ENCODE measurements around the gene FAM131C. TPM values are rescaled to one million over a fixed set of nuclear protein-coding genes. Genes with fewer than 3 reads are reported as not detected.

FAM131C gene
- polyA plus RNA-seq, 1 donor (not counting 4 experiments of a cell fraction or from before 2014, with no cell fraction given), result 0.31 TPM

- H2AFZ ChIP-seq (ENCODE audit: control insufficient read depth, low read length), result no peak overlapping the region
- FAIRE-seq (no peak), DNase-seq (ENCODE audit: low read depth, low spot score) (no peak)
- no peak overlapping the region for H3K27ac ChIP-seq (ENCODE audit: control insufficient read depth, insufficient read depth, low read length)
- H3K79me2 ChIP-seq (ENCODE audit: control insufficient read depth, insufficient read depth, low read length), result no peaks in the 10 kb centered on the region
- dilution Hi-C loops (cut with MboI; ENCODE audit: extremely low pct_ligation_motif_present, low sequenced_read_pairs), result no loop called here
- H3K27me3 ChIP-seq (ENCODE audit: control insufficient read depth, extremely low read depth, insufficient read depth, low read length), result no peaks in the 10 kb centered on the region
- no peaks in the 10 kb centered on the region for H3K9me1 ChIP-seq (ENCODE audit: control insufficient read depth, extremely low read depth, insufficient read depth, low read length)
- peaks cover 2% of the 10 kb centered on the region for H3K4me1 ChIP-seq (ENCODE audit: control insufficient read depth, extremely low read depth, insufficient read depth, low read length)
- H4K20me1 ChIP-seq (ENCODE audit: control insufficient read depth, extremely low read depth, insufficient read depth, low read length), result peaks cover 5% of the 10 kb centered on the region
- H3K9me3 ChIP-seq (ENCODE audit: control insufficient read depth, low read depth, low read length), result no peaks in the 10 kb centered on the region
- no peaks in the 10 kb centered on the region for H3K36me3 ChIP-seq (ENCODE audit: control insufficient read depth in 2 of 2, extremely low read depth in 1 of 2, insufficient read depth in 2 of 2, low read length in 2 of 2)
- H3K4me2 ChIP-seq (ENCODE audit: control insufficient read depth, extremely low read depth, insufficient read depth, low read depth, low read length), result no peak overlapping the region
- no peak for TF ChIP-seq EZH2 (IDR thresholded peaks at IDR 0.05; ENCODE audit: low read length)
- no peak overlapping the region for H3K9ac ChIP-seq (ENCODE audit: control insufficient read depth, extremely low read depth, insufficient read depth, low read length)
- H3K4me3 ChIP-seq (ENCODE audit: control insufficient read depth in 2 of 3, extremely low read depth in 1 of 3, insufficient read depth in 2 of 3, low read depth in 1 of 3, low read length in 3 of 3), result no peak overlapping the region
Measured at GRCh38 chr1:16018308-16018707, 55.1 kb downstream of the FAM131C start.

GRCh38 chr1:16017461-16018303 is 55.8 kb downstream of the FAM131C start, which contains the start of gene HSPB7:
Gene HSPB7 (minus strand): TSS chr1:16018043. CDS start chr1:16017963, 80 bp downstream.
- no peak for FAIRE-seq
- Histone ChIP-seq H4K20me1 (ENCODE audit: control insufficient read depth, extremely low read depth, insufficient read depth, low read length) (peaks cover 5% of the 10 kb centered on the region), H3K27me3 (ENCODE audit: control insufficient read depth, extremely low read depth, insufficient read depth, low read length) (no peaks in the 10 kb centered on the region), H3K9ac (ENCODE audit: control insufficient read depth, extremely low read depth, insufficient read depth, low read length) (no peak within 1 kb of the TSS), H3K4me3 (ENCODE audit: control insufficient read depth in 2 of 3, extremely low read depth in 1 of 3, insufficient read depth in 2 of 3, low read depth in 1 of 3, low read length in 3 of 3) (no peak within 1 kb of the TSS), H3K4me1 (ENCODE audit: control insufficient read depth, extremely low read depth, insufficient read depth, low read length) (peaks cover 2% of the 10 kb centered on the region), H3K79me2 (ENCODE audit: control insufficient read depth, insufficient read depth, low read length) (no peaks in the 10 kb centered on the region), H2AFZ (ENCODE audit: control insufficient read depth, low read length) (no peak within 1 kb of the TSS), H3K9me1 (ENCODE audit: control insufficient read depth, extremely low read depth, insufficient read depth, low read length) (no peaks in the 10 kb centered on the region), H3K27ac (ENCODE audit: control insufficient read depth, insufficient read depth, low read length) (no peak within 1 kb of the TSS), H3K9me3 (ENCODE audit: control insufficient read depth, low read depth, low read length) (no peaks in the 10 kb centered on the region), H3K36me3 (ENCODE audit: control insufficient read depth in 2 of 2, extremely low read depth in 1 of 2, insufficient read depth in 2 of 2, low read length in 2 of 2) (no peaks in the 10 kb centered on the region), H3K4me2 (ENCODE audit: control insufficient read depth, extremely low read depth, insufficient read depth, low read depth, low read length) (no peak within 1 kb of the TSS)
- dilution Hi-C loops (cut with MboI; ENCODE audit: extremely low pct_ligation_motif_present, low sequenced_read_pairs), result no loop called here
- DNase-seq (ENCODE audit: low read depth, low spot score), result no peak
- TF ChIP-seq EZH2 (IDR thresholded peaks at IDR 0.05; ENCODE audit: low read length), result no peak
- no peak for TF ChIP-seq CTCF (optimal IDR thresholded peaks at IDR 0.05 in 1 of 3, IDR thresholded peaks at IDR 0.05 in 1 of 3, conservative IDR thresholded peaks at IDR 0.05 in 1 of 3; ENCODE audit: extremely low read depth in 1 of 3, insufficient read depth in 2 of 3, low read length in 3 of 3)
